ENCODE measurements around the gene LNX2. TPM values are rescaled to one million over a fixed set of nuclear protein-coding genes. Genes with fewer than 3 reads are reported as not detected.
"Not testable (repeated sequence)": the region's sequence is repeated elsewhere in the genome, so short reads cannot be mapped to it uniquely, and the experiment has no call there.

The LNX2 gene
- total RNA-seq, 2 donors from 2014 or later, result 4.9 to 7.6 TPM

GRCh38 chr13:27639186-27639585 is 18.9 kb upstream of the LNX2 start:
- DNase-seq (ENCODE audit: low spot score), result no peak
- intact Hi-C loops (cut with DNase I), result no loop called here

GRCh38 chr13:27638521-27638920 is 18.2 kb upstream of the LNX2 start:
- intact Hi-C loops (cut with DNase I), result no loop called here
- DNase-seq (ENCODE audit: low spot score), result no peak

GRCh38 chr13:27638001-27638400 is 17.7 kb upstream of the LNX2 start:
- DNase-seq (ENCODE audit: low spot score), result no peak
- intact Hi-C loops (cut with DNase I), result no loop called here

GRCh38 chr13:27637289-27637626 is 16.9 kb upstream of the LNX2 start:
- intact Hi-C loops (cut with DNase I), result no loop called here
- no peak for DNase-seq (ENCODE audit: low spot score)

GRCh38 chr13:27636589-27637288 is 16.4 kb upstream of the LNX2 start:
- intact Hi-C loops (cut with DNase I), result no loop called here
- no peak for DNase-seq (ENCODE audit: low spot score)

GRCh38 chr13:27635266-27635665 is 14.9 kb upstream of the LNX2 start:
- intact Hi-C loops (cut with DNase I), result no loop called here
- no peak for DNase-seq (ENCODE audit: low spot score)

GRCh38 chr13:27634791-27635190 is 14.5 kb upstream of the LNX2 start:
- intact Hi-C loops (cut with DNase I), result no loop called here
- no peak for DNase-seq (ENCODE audit: low spot score)

- DNase-seq (ENCODE audit: low spot score), result no peak
- intact Hi-C loops (cut with DNase I), result no loop called here
Measured at GRCh38 chr13:27634231-27634630, 13.9 kb upstream of the LNX2 start.

- intact Hi-C loops (cut with DNase I), result no loop called here
- DNase-seq (ENCODE audit: low spot score), result no peak
Measured at GRCh38 chr13:27632648-27633047, 12.3 kb upstream of the LNX2 start.

- no peak for DNase-seq (ENCODE audit: low spot score)
- intact Hi-C loops (cut with DNase I), result no loop called here
Measured at GRCh38 chr13:27632214-27632613, 11.9 kb upstream of the LNX2 start.

GRCh38 chr13:27631665-27632064 is 11.3 kb upstream of the LNX2 start:
- no peak for DNase-seq (ENCODE audit: low spot score)
- intact Hi-C loops (cut with DNase I), result no loop called here

- DNase-seq (ENCODE audit: low spot score), result no peak
- intact Hi-C loops (cut with DNase I), result no loop called here
Measured at GRCh38 chr13:27631156-27631555, 10.8 kb upstream of the LNX2 start.

GRCh38 chr13:27628766-27629165 is 8.4 kb upstream of the LNX2 start:
- DNase-seq (ENCODE audit: low spot score); intact Hi-C loops (cut with DNase I): not testable (repeated sequence)

- intact Hi-C loops (cut with DNase I), result no loop called here
- DNase-seq (ENCODE audit: low spot score), result no peak
Measured at GRCh38 chr13:27628081-27628480, 7.8 kb upstream of the LNX2 start.

GRCh38 chr13:27627380-27627779 is 7.1 kb upstream of the LNX2 start:
- intact Hi-C loops (cut with DNase I), result no loop called here
- DNase-seq (ENCODE audit: low spot score), result no peak

GRCh38 chr13:27625839-27626238 is 5.5 kb upstream of the LNX2 start:
- intact Hi-C loops (cut with DNase I), result no loop called here
- DNase-seq (ENCODE audit: low spot score), result no peak

GRCh38 chr13:27624071-27624470 is 3.7 kb upstream of the LNX2 start:
- intact Hi-C loops (cut with DNase I), result no loop called here

GRCh38 chr13:27622881-27623280 is 2.6 kb upstream of the LNX2 start:
- intact Hi-C loops (cut with DNase I), result no loop called here
- DNase-seq (ENCODE audit: low spot score), result no peak

More at GRCh38 chr13:27624071-27624470, 3.7 kb upstream of the LNX2 start:
- DNase-seq (ENCODE audit: low spot score), result no peak

- intact Hi-C loops (cut with DNase I), result no loop called here
- no peak for DNase-seq (ENCODE audit: low spot score)
Measured at GRCh38 chr13:27622102-27622820, 1.9 kb upstream of the LNX2 start.

GRCh38 chr13:27621366-27622101 is 1.2 kb upstream of the LNX2 start, which contains the start of gene POLR1D:
Gene POLR1D (plus strand): TSS chr13:27621892. CDS start chr13:27621984, 92 bp downstream.
- peak; percentile 94 for DNase-seq (ENCODE audit: low spot score)
- intact Hi-C loops (cut with DNase I), result no loop called here

- intact Hi-C loops (cut with DNase I), result no loop called here
- no peak for DNase-seq (ENCODE audit: low spot score)
Measured at GRCh38 chr13:27621116-27621365, 712 bp upstream of the LNX2 start.
